Lower lobe of right lung (tissue), 2 donors: ENCODE results near the gene IDUA. TPM values are rescaled to one million over a fixed set of nuclear protein-coding genes. Genes with fewer than 3 reads are reported as not detected.

ENCODE experiments used
- ATAC-seq, 2 donors: fragments of 200-7000 bp; cut with Tn5 transposase; one replicate each; pipeline ENCODE4 v1.9.1; 2020 to 2022; ENCODE audit warnings: mild to moderate bottlenecking in 2 of 2, moderate library complexity in 2 of 2
- DNase-seq: peaks from one replicate; pipeline ENCODE4 v3.0.0-alpha.2; 2020
- H3K27ac ChIP-seq: fragments of 200-600 bp; one replicate; pipeline ENCODE4 v1.8.0; 2022
- H3K27me3 ChIP-seq: fragments of 200-600 bp; one replicate; pipeline ENCODE4 v1.8.0; 2022; ENCODE audit warnings: low read depth
- H3K36me3 ChIP-seq: fragments of 200-600 bp; one replicate; pipeline ENCODE4 v1.8.0; 2022; ENCODE audit warnings: mild to moderate bottlenecking
- H3K4me1 ChIP-seq: fragments of 200-600 bp; one replicate; pipeline ENCODE4 v1.8.0; 2022
- H3K4me3 ChIP-seq: fragments of 200-600 bp; one replicate; pipeline ENCODE4 v1.8.0; 2022; ENCODE audit warnings: mild to moderate bottlenecking
- H3K9me3 ChIP-seq: fragments of 200-600 bp; one replicate; pipeline ENCODE4 v1.8.0; 2022
- intact Hi-C: fragments of 100-400 bp; cut with DNase I; formaldehyde crosslinking; loops from one replicate; pipeline ENCODE4 v1.11.0; 2022
- total RNA-seq: library from RNA; stranded (reverse); fragmentation: NEBNext Ultra II Directional; extraction: Animal tissue kit (Norgen Biotek cat#: 25700); gene quantifications from one replicate; pipeline ENCODE4 v1.2.1, GENCODE V29; 2021
- TF ChIP-seq, protein P1 (sequence below): fragments of 200-600 bp; IDR thresholded peaks from one replicate; pipeline ENCODE4 v1.8.0; 2022; ENCODE audit warnings: antibody characterized with exemption, mild to moderate bottlenecking
- donor health status: DM: no; HTN: yes; CAD: no; lungs with severe emphysema.

The IDUA gene
- total RNA-seq, 1 donor from 2014 or later: 46.0 TPM

DNA sequence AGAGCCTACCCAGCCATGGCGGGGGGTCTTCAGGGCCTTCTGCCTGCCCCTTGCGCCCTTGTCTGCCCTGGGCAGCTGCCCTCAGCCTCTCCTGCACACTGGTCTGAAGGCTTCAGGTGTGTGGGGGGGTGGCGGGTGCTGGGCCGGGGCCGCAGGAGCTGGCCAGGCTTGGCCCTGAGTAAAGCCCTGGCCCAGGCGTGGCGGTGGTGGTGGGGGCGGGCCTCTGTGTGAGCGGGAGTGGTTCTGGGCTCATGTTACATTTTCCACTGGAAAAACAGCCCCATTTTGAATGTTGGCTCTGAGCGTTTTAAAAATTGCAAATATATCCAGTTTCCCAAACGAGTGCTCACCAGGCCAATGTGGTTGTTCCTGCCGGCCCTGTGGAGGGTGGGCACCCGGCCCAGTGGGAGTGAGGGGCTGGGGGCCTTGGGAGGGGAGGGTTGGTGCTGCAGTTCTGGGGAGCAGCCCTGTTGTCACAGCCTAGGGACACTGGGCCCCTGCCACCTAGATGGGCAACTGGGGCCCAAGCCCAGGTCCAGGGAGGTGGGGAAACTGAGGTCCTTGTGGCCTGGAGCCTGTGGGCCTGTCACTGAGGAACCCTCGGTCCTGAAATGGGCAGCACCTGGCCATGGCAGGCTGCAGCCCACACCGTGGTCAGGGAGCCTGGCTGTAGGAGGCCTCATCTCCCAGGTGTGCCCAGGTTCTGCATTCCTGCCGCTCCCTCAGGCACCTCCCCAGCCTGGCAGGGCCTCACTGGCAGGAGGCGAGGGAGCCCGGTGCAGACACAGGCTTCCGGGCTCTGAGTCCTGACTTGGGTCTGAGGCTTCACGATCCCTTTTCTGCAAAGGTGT lies 52.9 kb downstream of the IDUA start:
- Histone ChIP-seq H3K27ac (peak overlapping the region; percentile 56), H3K4me1 (peaks cover 28% of the 10 kb centered on the region)

DNA sequence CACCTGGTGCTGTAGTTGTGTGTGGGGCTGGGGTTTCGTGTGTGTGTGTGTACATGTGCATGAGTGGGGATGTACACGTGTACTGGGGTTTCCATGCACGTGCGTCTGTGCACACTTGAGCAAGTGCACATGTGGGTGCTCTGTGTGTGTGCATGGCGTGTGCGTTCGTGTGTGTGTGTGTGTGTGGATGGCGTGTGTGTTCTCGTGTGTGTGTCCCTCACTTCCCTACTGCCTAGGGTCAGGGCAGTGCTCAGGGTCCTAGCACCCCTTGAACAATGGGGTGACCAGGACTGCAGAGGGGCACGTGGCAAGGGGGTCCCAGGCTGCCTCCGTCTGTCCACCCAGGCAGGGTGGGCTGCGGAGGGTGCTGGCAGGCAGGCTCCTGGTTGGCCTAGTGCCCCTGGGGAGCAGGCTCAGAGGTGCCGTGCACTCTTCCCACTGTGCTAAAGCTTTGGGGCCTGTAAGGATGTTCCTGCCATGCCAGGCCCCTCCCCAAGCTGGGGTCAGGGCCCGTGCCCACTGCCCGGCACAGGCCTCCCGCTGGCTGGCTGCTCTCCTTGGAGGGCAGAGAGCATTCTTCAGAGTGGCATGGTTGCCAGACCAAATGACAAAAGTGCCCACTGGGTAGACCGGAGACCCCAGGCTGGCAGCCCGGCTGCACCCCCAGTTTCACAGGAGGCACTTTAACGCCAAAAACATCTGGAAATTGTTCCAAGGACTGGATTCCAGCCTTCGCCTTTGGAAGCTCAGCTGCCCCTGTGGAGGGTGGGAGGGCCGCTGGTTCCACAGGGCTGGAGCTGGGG lies 53.7 kb downstream of the IDUA start:
- H3K4me3 ChIP-seq: no peak overlapping the region
- intact Hi-C loops: no loop called here
- peaks cover 28% of the 10 kb centered on the region for H3K4me1 ChIP-seq
- no peak for DNase-seq
- no peaks in the 10 kb centered on the region for H3K9me3 ChIP-seq
- no peak for ATAC-seq
- H3K27me3 ChIP-seq: peaks cover 30% of the 10 kb centered on the region
- no peak overlapping the region for H3K27ac ChIP-seq
- TF ChIP-seq, protein P1, sequence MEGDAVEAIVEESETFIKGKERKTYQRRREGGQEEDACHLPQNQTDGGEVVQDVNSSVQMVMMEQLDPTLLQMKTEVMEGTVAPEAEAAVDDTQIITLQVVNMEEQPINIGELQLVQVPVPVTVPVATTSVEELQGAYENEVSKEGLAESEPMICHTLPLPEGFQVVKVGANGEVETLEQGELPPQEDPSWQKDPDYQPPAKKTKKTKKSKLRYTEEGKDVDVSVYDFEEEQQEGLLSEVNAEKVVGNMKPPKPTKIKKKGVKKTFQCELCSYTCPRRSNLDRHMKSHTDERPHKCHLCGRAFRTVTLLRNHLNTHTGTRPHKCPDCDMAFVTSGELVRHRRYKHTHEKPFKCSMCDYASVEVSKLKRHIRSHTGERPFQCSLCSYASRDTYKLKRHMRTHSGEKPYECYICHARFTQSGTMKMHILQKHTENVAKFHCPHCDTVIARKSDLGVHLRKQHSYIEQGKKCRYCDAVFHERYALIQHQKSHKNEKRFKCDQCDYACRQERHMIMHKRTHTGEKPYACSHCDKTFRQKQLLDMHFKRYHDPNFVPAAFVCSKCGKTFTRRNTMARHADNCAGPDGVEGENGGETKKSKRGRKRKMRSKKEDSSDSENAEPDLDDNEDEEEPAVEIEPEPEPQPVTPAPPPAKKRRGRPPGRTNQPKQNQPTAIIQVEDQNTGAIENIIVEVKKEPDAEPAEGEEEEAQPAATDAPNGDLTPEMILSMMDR: no peak
- H3K36me3 ChIP-seq: no peaks in the 10 kb centered on the region

More for the DNA sequence above, 52.9 kb downstream of the IDUA start:
- intact Hi-C loops: no loop called here
- TF ChIP-seq, protein P1: no peak
- Histone ChIP-seq H3K27me3 (peaks cover 21% of the 10 kb centered on the region), H3K9me3 (no peaks in the 10 kb centered on the region), H3K36me3 (no peaks in the 10 kb centered on the region), H3K4me3 (no peak overlapping the region)
- DNase-seq (no peak), ATAC-seq (peak in 1 of 2 donors; percentile 23)

- intact Hi-C loops: no loop called here
- TF ChIP-seq, protein P1: no peak
- no peak for ATAC-seq
- H3K4me3 ChIP-seq: peak overlapping the region; percentile 14
- H3K36me3 ChIP-seq: no peaks in the 10 kb centered on the region
- peaks cover 28% of the 10 kb centered on the region for H3K4me1 ChIP-seq
- DNase-seq: no peak
- no peak overlapping the region for H3K27ac ChIP-seq
- H3K27me3 ChIP-seq: peaks cover 32% of the 10 kb centered on the region
- no peaks in the 10 kb centered on the region for H3K9me3 ChIP-seq
Observed at GRCh38 chr4:1041147-1041935, 54.5 kb downstream of the IDUA start.

GRCh38 chr4:1041936-1042330 lies 55.1 kb downstream of the IDUA start:
- no peaks in the 10 kb centered on the region for H3K36me3 ChIP-seq
- ATAC-seq (no peak), DNase-seq (peak; percentile 42)
- H3K27me3 ChIP-seq: peaks cover 32% of the 10 kb centered on the region
- H3K4me1 ChIP-seq: peaks cover 30% of the 10 kb centered on the region
- TF ChIP-seq, protein P1: no peak
- H3K27ac ChIP-seq: no peak overlapping the region
- no peaks in the 10 kb centered on the region for H3K9me3 ChIP-seq
- intact Hi-C loops: no loop called here
- H3K4me3 ChIP-seq: no peak overlapping the region
